HUES48 (cell line): Measurements from ENCODE around the gene HSPA1L.
"Not testable (repeated sequence)": the region's sequence is repeated elsewhere in the genome, so short reads cannot be mapped to it uniquely, and the experiment has no call there.

Experiments
- H3K27ac ChIP-seq: one replicate; pipeline ENCODE4 v1.7.0; 2013; ENCODE audit warnings: low read depth, low read length, inconsistent platforms
- H3K27me3 ChIP-seq: 2 replicates; pipeline ENCODE4 v1.6.1; 2013; ENCODE audit warnings: mild to moderate bottlenecking, low read length; ENCODE audit not compliant: control insufficient read depth, insufficient read depth
- H3K36me3 ChIP-seq: 2 replicates; pipeline ENCODE4 v1.6.1; 2013; ENCODE audit warnings: low read length; ENCODE audit not compliant: control insufficient read depth, insufficient read depth
- H3K4me1 ChIP-seq: 2 replicates; pipeline ENCODE4 v1.6.1; 2013; ENCODE audit warnings: mild to moderate bottlenecking, low read length; ENCODE audit not compliant: control insufficient read depth, insufficient read depth
- H3K4me3 ChIP-seq: 2 replicates; pipeline ENCODE4 v1.5.1; 2013; ENCODE audit warnings: mild to moderate bottlenecking, low read depth, low read length
- H3K9ac ChIP-seq: 2 replicates; pipeline ENCODE4 v1.6.1; 2013; ENCODE audit warnings: mild to moderate bottlenecking, low read depth, low read length, moderate library complexity
- H3K9me3 ChIP-seq: 2 replicates; pipeline ENCODE4 v1.6.1; 2013; ENCODE audit warnings: low read length; ENCODE audit not compliant: control insufficient read depth, insufficient read depth

HSPA1L gene

DNA sequence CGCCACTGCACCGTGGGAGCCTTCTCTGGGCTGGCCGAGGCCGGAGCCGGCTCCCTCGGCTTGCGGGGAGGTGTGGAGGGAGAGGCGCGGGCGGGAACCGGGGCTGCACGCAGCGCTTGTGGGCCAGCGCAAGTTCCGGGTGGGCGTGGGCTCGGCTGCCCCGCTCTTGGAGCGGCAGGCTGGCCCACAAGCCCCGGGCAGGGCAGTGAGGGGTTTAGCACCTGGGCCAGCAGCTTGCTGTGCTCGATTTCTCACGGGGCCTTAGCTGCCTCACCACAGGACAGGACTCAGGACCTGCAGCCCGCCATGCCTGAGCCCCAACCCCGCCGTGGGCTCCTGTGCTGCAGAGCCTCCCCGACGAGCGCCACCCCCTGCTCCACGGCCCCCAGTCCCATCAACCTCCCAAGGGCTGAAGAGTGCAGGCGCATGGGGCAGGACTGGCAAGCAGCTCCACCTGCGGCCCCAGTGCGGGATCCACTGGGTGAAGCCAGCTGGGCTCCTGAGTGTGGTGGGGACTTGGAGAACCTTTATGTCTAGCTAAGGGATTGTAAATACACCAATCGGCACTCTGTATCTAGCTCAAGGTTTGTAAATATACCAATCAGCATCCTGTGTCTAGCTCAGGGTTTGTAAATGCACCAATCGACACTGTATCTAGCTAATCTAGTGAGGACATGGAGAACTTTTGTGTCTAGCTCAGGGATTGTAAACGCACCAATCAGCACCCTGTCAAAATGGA lies 37.1 kb upstream of the HSPA1L start:
- not testable (repeated sequence) for H3K36me3 ChIP-seq, H3K4me1 ChIP-seq, H3K9ac ChIP-seq, H3K27me3 ChIP-seq, H3K4me3 ChIP-seq, H3K9me3 ChIP-seq
- H3K27ac ChIP-seq = peak overlapping the region; percentile 12

DNA sequence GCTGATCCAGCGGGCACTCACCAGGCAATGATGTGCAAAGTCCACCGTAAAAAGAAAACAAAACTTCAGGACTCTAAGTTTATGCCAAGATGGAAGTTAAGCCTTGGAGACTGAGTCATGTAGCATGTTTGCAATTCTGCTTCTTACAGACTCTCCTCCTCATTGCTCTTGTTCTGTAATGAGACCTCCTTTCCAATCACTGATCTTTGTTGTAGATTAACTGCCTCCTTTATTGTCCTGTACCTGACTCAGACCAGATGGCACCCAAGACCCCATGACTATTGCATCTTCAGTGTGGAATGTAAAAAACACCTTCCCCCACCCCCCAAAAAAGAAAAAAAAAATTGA lies 36.4 kb upstream of the HSPA1L start:
- H3K36me3 ChIP-seq = no peaks in the 10 kb centered on the region
- H3K4me1 ChIP-seq = no peaks in the 10 kb centered on the region
- H3K27me3 ChIP-seq = no peaks in the 10 kb centered on the region
- H3K9me3 ChIP-seq = peaks cover 5% of the 10 kb centered on the region; the same call in 1 of the 2 replicates
- no peak overlapping the region for H3K9ac ChIP-seq
- H3K4me3 ChIP-seq = no peak overlapping the region
- H3K27ac ChIP-seq = no peak overlapping the region

DNA sequence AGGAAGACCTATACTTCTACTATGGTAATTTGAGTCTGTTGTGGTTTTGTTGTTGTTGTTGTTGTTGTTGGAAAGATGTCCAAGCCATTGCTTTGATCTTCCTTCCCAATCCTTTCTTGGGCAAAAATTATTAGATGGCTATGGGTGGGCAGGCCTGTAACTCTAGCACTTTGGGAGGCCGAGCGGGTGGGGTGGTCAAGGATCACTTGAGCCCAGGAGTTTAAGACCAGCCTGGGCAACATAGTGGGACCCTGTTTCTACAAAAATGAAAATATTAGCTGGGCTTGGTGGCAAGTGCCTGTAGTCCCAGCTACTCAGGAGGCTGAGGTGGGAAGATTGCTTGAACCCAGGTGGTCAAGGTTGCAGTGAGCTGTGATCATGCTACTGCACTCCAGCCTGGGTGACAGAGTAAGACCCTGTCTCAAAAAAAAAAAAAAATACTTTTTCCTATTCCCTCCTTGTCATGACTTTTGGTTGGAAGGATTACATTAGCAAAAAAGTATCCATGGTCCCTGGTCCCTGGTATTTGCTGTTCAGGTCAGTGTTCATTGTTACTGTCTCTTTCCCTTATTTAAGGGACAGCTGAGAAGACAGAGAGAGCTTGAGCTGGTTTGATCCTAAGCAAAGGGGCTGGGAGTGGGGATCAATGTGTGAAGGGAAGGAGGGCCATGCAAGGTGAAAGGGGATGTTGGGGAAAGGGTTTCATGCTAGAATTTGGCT lies 35.8 kb upstream of the HSPA1L start:
- H3K4me3 ChIP-seq = no peak overlapping the region
- H3K36me3 ChIP-seq = no peaks in the 10 kb centered on the region
- no peak overlapping the region for H3K9ac ChIP-seq
- H3K27me3 ChIP-seq = no peaks in the 10 kb centered on the region
- no peak overlapping the region for H3K27ac ChIP-seq
- peaks cover 5% of the 10 kb centered on the region; the same call in 1 of the 2 replicates for H3K9me3 ChIP-seq
- no peaks in the 10 kb centered on the region for H3K4me1 ChIP-seq

DNA sequence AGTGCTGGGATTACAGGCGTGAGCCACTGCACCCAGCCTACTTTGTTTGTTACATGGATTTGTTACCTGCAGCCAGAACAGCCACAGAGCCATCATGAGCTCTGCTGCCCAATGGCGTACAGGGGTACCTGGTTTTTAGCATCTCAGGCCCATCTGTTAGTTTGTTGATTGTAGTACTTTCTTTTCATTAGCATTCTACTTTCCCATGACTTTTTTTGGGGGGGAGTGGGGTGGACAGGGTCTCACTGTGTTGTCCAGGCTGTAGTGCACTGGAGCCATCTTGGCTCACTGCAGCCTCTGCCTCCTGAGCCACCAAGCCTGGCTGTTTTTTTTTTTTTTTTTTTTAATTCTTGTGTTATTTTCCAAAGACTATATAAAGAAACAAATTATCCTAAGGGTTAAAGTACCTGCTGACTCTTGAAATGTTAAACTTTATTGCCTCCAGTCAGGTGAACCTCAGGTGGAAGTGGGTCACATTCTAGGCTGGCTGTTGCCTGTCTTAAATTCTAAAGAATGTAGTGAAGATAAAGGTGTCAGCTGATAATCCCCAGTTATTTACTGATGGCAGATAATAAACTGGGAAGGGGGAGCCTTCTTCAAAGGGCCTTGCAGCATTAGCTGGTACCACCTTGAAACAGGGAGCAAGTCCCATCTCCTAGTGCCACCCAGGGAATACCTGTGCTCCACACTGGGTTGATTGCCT lies 32.3 kb upstream of the HSPA1L start:
- Histone ChIP-seq H3K4me1 (no peaks in the 10 kb centered on the region), H3K27ac (no peak overlapping the region), H3K9ac (no peak overlapping the region), H3K4me3 (no peak overlapping the region), H3K9me3 (no peaks in the 10 kb centered on the region), H3K27me3 (no peaks in the 10 kb centered on the region), H3K36me3 (no peaks in the 10 kb centered on the region)

DNA sequence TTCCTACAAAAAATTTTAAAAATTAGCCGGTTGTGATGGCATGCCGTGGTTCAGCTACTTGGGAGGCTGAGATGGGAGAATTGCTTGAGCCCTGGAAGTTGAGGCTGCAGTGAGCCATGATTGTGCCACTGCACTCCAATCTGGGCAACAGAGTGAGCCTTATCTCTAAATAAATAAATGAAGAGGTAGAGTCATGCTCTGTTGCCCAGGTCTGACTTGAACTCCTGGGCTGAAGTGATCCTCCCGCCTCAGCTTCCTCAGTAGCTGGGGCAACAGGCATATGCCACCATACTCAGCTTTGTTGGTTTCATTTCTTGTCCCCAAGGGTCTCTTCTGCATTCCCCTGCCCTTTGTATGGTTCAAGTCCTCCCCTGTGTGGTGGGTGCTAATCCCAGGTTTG lies 29.4 kb upstream of the HSPA1L start:
- Histone ChIP-seq H3K4me3 (no peak overlapping the region), H3K36me3 (peaks cover 15% of the 10 kb centered on the region), H3K27ac (no peak overlapping the region), H3K27me3 (no peaks in the 10 kb centered on the region), H3K4me1 (no peaks in the 10 kb centered on the region), H3K9ac (no peak overlapping the region), H3K9me3 (no peaks in the 10 kb centered on the region)

DNA sequence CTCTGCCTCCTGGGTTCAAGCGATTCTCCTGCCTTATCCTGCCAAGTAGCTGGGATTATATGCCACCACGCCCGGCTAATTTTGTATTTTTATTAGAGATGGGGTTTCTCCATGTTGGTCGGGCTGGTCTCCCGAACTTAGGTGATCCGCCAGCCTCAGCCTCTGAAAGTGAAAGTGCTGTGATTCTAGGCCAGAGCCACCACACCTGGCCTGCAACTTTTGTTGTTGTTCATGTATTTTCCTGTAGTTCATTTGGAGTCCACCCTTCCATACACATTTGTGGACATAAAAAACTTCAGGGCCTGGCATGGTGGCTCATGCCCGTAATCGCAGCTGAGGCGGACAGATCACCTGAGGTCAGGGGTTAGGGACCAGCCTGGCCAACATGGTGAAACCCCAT lies 27.0 kb upstream of the HSPA1L start:
- Histone ChIP-seq H3K9ac (no peak overlapping the region), H3K27me3 (no peaks in the 10 kb centered on the region), H3K4me1 (peaks cover 3% of the 10 kb centered on the region), H3K36me3 (peaks cover 40% of the 10 kb centered on the region), H3K4me3 (no peak overlapping the region), H3K9me3 (no peaks in the 10 kb centered on the region), H3K27ac (peak overlapping the region; percentile 18)

DNA sequence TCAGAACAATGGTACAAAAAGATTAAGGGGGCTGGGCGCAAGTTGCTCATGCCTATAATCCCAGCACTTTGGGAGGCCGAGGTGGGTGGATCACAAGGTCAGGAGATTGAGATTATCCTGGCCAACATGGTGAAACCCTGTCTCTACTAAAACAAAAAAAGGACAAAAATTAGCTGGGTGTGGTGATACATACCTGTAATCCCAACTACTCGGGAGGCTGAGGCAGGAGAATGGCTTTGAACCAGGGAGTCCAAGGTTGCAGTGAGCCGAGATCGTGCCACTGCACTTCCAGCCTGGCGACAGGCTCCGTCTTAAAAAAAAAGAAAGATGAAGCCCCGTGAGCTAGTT lies 24.7 kb upstream of the HSPA1L start:
- not testable (repeated sequence) for H3K9ac ChIP-seq, H3K27me3 ChIP-seq, H3K4me1 ChIP-seq, H3K4me3 ChIP-seq, H3K9me3 ChIP-seq
- Histone ChIP-seq H3K36me3 (peaks cover 54% of the 10 kb centered on the region), H3K27ac (peak overlapping the region; percentile 28)

DNA sequence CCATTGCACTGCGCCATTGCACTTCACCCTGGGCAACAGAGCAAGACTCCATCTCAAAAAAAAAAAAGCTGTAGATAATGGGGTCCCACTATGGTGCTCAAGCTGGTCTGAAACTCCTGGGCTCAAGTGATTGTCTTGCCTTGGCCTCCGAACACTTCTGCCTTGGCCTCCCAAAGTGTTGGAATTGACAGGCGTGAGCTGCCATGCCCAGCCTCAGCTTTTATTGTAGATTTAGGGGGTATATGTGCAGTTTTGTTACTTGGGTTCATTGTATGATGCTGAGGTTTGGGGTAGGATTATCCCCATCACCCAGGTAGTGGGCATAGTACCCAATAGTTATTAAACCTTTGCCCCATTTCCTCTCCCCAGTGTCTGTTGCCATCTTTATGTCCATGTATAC lies 23.9 kb upstream of the HSPA1L start:
- Histone ChIP-seq H3K9me3 (no peaks in the 10 kb centered on the region), H3K4me3 (no peak overlapping the region), H3K36me3 (peaks cover 54% of the 10 kb centered on the region), H3K27ac (peak overlapping the region; percentile 18), H3K27me3 (no peaks in the 10 kb centered on the region), H3K4me1 (peaks cover 7% of the 10 kb centered on the region), H3K9ac (no peak overlapping the region)

DNA sequence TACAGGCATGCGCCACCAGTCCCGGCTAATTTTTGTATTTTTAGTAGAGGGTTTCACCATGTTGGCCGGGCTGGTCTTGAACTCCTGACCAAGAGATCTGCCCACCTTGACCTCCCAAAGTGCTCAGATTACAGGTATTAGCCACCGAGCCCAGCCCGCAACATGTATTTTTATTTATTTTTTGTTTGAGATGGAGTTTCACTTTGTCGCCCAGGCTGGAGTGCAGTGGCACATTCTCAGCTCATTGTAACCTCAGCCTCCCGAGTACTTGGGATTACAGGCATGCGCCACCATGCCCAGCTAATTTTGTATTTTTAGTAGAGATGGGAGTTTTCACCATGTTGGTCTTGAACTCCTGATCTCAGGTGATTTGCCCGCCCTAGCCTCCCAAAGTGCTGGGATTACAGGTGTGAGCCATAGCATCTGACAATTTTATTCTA lies 23.1 kb upstream of the HSPA1L start:
- H3K9me3 ChIP-seq, H3K27ac ChIP-seq, H3K27me3 ChIP-seq, H3K9ac ChIP-seq, H3K4me1 ChIP-seq: not testable (repeated sequence)
- H3K36me3 ChIP-seq = peaks cover 54% of the 10 kb centered on the region
- H3K4me3 ChIP-seq = peak overlapping the region; percentile 91

DNA sequence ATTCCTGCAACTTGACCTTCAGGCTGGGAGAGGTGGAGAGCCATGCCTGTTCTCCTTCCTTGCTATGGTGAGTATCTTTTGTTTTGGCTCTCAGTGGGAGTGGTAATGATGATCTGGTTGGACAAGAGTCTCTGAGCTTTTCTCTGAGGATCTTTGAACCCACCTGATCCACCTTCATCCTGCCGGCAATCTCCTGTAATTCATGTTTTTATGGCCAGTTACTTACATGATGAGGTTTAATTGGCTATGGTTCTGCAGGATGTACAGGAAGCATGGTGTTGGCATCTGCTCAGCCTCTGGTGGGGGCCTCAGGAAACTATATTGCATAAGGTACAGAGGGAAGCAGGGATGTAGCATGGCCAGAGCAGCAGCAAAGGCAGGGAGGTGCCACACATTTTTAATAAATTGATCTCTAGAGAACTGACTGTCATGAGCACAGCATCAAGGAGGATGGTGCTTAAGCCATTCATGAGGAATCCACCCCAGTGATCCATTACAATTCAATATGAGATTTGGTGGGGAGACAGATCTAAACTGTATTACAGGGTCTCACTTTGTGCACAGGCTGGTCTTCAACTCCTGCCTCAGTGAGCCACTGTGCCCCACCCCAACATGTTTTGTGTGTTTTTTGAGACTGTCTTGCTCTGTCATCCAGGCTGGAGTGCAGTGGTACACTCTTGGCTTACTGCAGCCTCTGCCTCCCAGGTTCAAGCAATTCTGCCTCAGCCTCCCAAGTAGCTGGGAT lies 22.5 kb upstream of the HSPA1L start:
- Histone ChIP-seq H3K4me1 (peaks cover 7% of the 10 kb centered on the region), H3K27ac (peak overlapping the region; percentile 98), H3K9me3 (no peaks in the 10 kb centered on the region), H3K36me3 (peaks cover 54% of the 10 kb centered on the region), H3K27me3 (no peaks in the 10 kb centered on the region), H3K4me3 (peak overlapping the region; percentile 91), H3K9ac (peak overlapping the region; percentile 95; the same call in 1 of the 2 replicates)
